H1 (cell line): ENCODE results near the gene ZNF526. TPM values are rescaled to one million over a fixed set of nuclear protein-coding genes. Genes with fewer than 3 reads are reported as not detected.

Source experiments
- CTCF ChIA-PET: fragments of 300-600 bp; sonication (Branson Sonifier 250); formaldehyde crosslinking; loops from one replicate; lab custom pipeline; 2021; ENCODE audit not compliant: partially characterized antibody; lab: Charles Lee
- POLR2A ChIA-PET: fragments of 300-600 bp; sonication (Branson Sonifier 250); formaldehyde crosslinking; loops from one replicate; lab custom pipeline; 2021; ENCODE audit warnings: inconsistent platforms; ENCODE audit not compliant: partially characterized antibody; lab: Charles Lee
- DNase-seq, 2 experiments: peaks; one replicate each; pipeline versions ENCODE4 v3.0.0 to v3.0.0-alpha.2; 2010 to 2022; ENCODE audit warnings: low spot score in 2 of 2, low read depth in 1 of 2, mixed read lengths in 1 of 2
- FAIRE-seq: peaks from 2 replicates; lab custom pipeline; 2011; peaks lifted over from hg19 to GRCh38; lab: Jason Lieb, UNC
- H2AFZ ChIP-seq: 2 replicates; pipeline ENCODE4 v1.8.1; 2012; ENCODE audit warnings: low read length, inconsistent platforms
- H2AK5ac ChIP-seq: 2 replicates; pipeline ENCODE4 v1.6.1; 2013; ENCODE audit warnings: low read depth, low read length
- H2BK120ac ChIP-seq: replicated peaks from 2 replicates; pipeline ENCODE3; 2013; ENCODE audit warnings: low read depth, low read length, inconsistent platforms
- H2BK12ac ChIP-seq: 2 replicates; pipeline ENCODE4 v1.6.1; 2013; ENCODE audit warnings: low read depth, low read length
- H2BK15ac ChIP-seq: 2 replicates; pipeline ENCODE4 v1.6.1; 2013; ENCODE audit warnings: low read length
- H2BK20ac ChIP-seq: 2 replicates; pipeline ENCODE4 v1.6.1; 2013; ENCODE audit warnings: low read length
- H2BK5ac ChIP-seq: 2 replicates; pipeline ENCODE4 v1.6.1; 2013; ENCODE audit warnings: low read depth, low read length
- H3K14ac ChIP-seq: 2 replicates; pipeline ENCODE4 v1.6.1; 2013; ENCODE audit warnings: inconsistent platforms; ENCODE audit not compliant: insufficient read length
- H3K18ac ChIP-seq: 2 replicates; pipeline ENCODE4 v1.6.1; 2013; ENCODE audit warnings: low read length; ENCODE audit errors: extremely low read depth
- H3K23ac ChIP-seq: 2 replicates; pipeline ENCODE4 v1.6.1; 2013; ENCODE audit warnings: inconsistent platforms; ENCODE audit not compliant: insufficient read length
- H3K23me2 ChIP-seq: 2 replicates; pipeline ENCODE4 v1.6.1; 2013; ENCODE audit warnings: low read depth, low read length
- H3K27ac ChIP-seq: 2 replicates; pipeline ENCODE4 v1.6.1; 2011; ENCODE audit warnings: low read depth, low read length, inconsistent platforms
- H3K27me3 ChIP-seq, 4 experiments: replicated peaks in 1 of 4; 1 replicate in 1 of 4; 2 replicates in 3 of 4; pipeline versions ENCODE4 v1.6.1 to v1.8.1; 2011 to 2013; ENCODE audit warnings: low read length in 3 of 4, mild to moderate bottlenecking in 3 of 4, inconsistent platforms in 2 of 4, mixed read lengths in 2 of 4, moderate library complexity in 1 of 4; ENCODE audit not compliant: control insufficient read depth in 3 of 4, insufficient read depth in 3 of 4; ENCODE audit errors: extremely low read depth in 1 of 4
- H3K36me3 ChIP-seq, 4 experiments: 2 replicates each; pipeline versions ENCODE4 v1.6.1 to v1.8.1; 2011 to 2013; ENCODE audit warnings: mild to moderate bottlenecking in 4 of 4, low read length in 3 of 4, moderate library complexity in 2 of 4, control low read depth in 1 of 4, inconsistent platforms in 1 of 4; ENCODE audit not compliant: insufficient read depth in 4 of 4, control insufficient read depth in 2 of 4
- H3K4ac ChIP-seq: replicated peaks from 2 replicates; pipeline ENCODE3; 2013; ENCODE audit warnings: low read length, low read depth, mixed read lengths, inconsistent platforms; ENCODE audit not compliant: insufficient read length
- H3K4me1 ChIP-seq, 4 experiments: replicated peaks in 1 of 4; 1 replicate in 1 of 4; 2 replicates in 3 of 4; pipeline versions ENCODE4 v1.6.1 to v1.8.1; 2011 to 2013; ENCODE audit warnings: low read length in 3 of 4, inconsistent platforms in 2 of 4, mixed read lengths in 1 of 4; ENCODE audit not compliant: insufficient read depth in 4 of 4, control insufficient read depth in 3 of 4
- H3K4me2 ChIP-seq, 2 experiments: 2 replicates each; pipeline versions ENCODE4 v1.6.1 to v1.8.1; 2011 to 2013; ENCODE audit warnings: low read depth in 2 of 2, low read length in 2 of 2, control low read depth in 1 of 2, inconsistent platforms in 1 of 2, mild to moderate bottlenecking in 1 of 2; ENCODE audit not compliant: insufficient read depth in 1 of 2
- H3K4me3 ChIP-seq, 4 experiments: fragments of 200-600, 300-600 bp in 1 of 4; sonication (generic), shearing (Covaris generic), sonication (Bioruptor Twin) in 1 of 4; 2 replicates each; pipeline versions ENCODE4 v1.5.1 to v1.8.1; 2011 to 2016; ENCODE audit warnings: low read length in 4 of 4, low read depth in 3 of 4, control low read depth in 2 of 4, inconsistent platforms in 2 of 4, mild to moderate bottlenecking in 2 of 4, mixed read lengths in 1 of 4, moderate library complexity in 1 of 4; ENCODE audit not compliant: insufficient read depth in 2 of 4; ENCODE audit errors: extremely low read depth in 1 of 4
- H3K56ac ChIP-seq: replicated peaks from 2 replicates; pipeline ENCODE3; 2013; ENCODE audit warnings: low read depth, mild to moderate bottlenecking, mixed read lengths, low read length, inconsistent platforms; ENCODE audit not compliant: insufficient read length
- H3K79me1 ChIP-seq: 2 replicates; pipeline ENCODE4 v1.6.1; 2013; ENCODE audit warnings: low read depth, low read length, control low read depth
- H3K79me2 ChIP-seq, 2 experiments: 2 replicates each; pipeline versions ENCODE4 v1.6.1 to v1.8.1; 2012 to 2013; ENCODE audit warnings: low read length in 2 of 2, mild to moderate bottlenecking in 2 of 2, inconsistent platforms in 1 of 2; ENCODE audit not compliant: insufficient read depth in 2 of 2, control insufficient read depth in 1 of 2
- H3K9ac ChIP-seq, 4 experiments: replicated peaks in 1 of 4; 1 replicate in 1 of 4; 2 replicates in 3 of 4; pipeline versions ENCODE4 v1.6.1 to v1.8.1; 2011 to 2013; ENCODE audit warnings: low read depth in 3 of 4, low read length in 3 of 4, control low read depth in 2 of 4, mild to moderate bottlenecking in 2 of 4, moderate library complexity in 2 of 4, inconsistent platforms in 1 of 4; ENCODE audit errors: extremely low read depth in 1 of 4
- H3K9me3 ChIP-seq, 2 experiments: 2 replicates each; pipeline versions ENCODE4 v1.6.1 to v1.8.1; 2012 to 2013; ENCODE audit warnings: mild to moderate bottlenecking in 2 of 2, moderate library complexity in 2 of 2, control low read depth in 1 of 2, inconsistent platforms in 1 of 2, low read depth in 1 of 2, low read length in 1 of 2, mixed read lengths in 1 of 2; ENCODE audit not compliant: insufficient read depth in 2 of 2
- H4K20me1 ChIP-seq, 2 experiments: replicated peaks in 1 of 2; 2 replicates each; pipeline versions ENCODE3 to v1.8.1; 2011 to 2013; ENCODE audit warnings: inconsistent platforms in 2 of 2, low read length in 2 of 2, mild to moderate bottlenecking in 1 of 2; ENCODE audit not compliant: insufficient read depth in 2 of 2, control insufficient read depth in 1 of 2
- H4K5ac ChIP-seq: 2 replicates; pipeline ENCODE4 v1.6.1; 2013; ENCODE audit warnings: low read length, low read depth, mixed read lengths, inconsistent platforms; ENCODE audit not compliant: insufficient read length
- H4K8ac ChIP-seq: 2 replicates; pipeline ENCODE4 v1.8.0; 2013; ENCODE audit warnings: mild to moderate bottlenecking, moderate library complexity, low read length, inconsistent platforms; ENCODE audit not compliant: insufficient read depth; ENCODE audit errors: extremely low read depth
- H4K91ac ChIP-seq: replicated peaks from 2 replicates; pipeline ENCODE3; 2013; ENCODE audit warnings: low read length, mixed read lengths, inconsistent platforms; ENCODE audit not compliant: insufficient read length
- BCL11A ChIP-seq, 2 experiments: IDR thresholded peaks; one replicate each; pipeline ENCODE4 v1.6.1; 2011; ENCODE audit warnings: low read depth in 2 of 2, low read length in 2 of 2, mild to moderate bottlenecking in 2 of 2
- CEBPB ChIP-seq: IDR thresholded peaks from 2 replicates; pipeline ENCODE4 v1.6.1; 2012; ENCODE audit warnings: low read depth, low read length
- CTBP2 ChIP-seq: IDR thresholded peaks from 2 replicates; pipeline ENCODE4 v1.7.0; 2011; ENCODE audit warnings: borderline replicate concordance, mild to moderate bottlenecking, moderate library complexity, mixed read lengths, low read length; ENCODE audit not compliant: insufficient read depth, insufficient read length
- EP300 ChIP-seq, 2 experiments: IDR thresholded peaks; 1 replicate in 1 of 2; 2 replicates in 1 of 2; pipeline ENCODE4 v1.6.1; 2011 to 2012; ENCODE audit warnings: low read depth in 2 of 2, low read length in 2 of 2, mild to moderate bottlenecking in 2 of 2, borderline replicate concordance in 1 of 2, inconsistent platforms in 1 of 2, moderate library complexity in 1 of 2
- FOSL1 ChIP-seq: IDR thresholded peaks from 2 replicates; pipeline ENCODE4 v1.6.1; 2011; ENCODE audit warnings: mild to moderate bottlenecking, low read depth, low read length, moderate library complexity; ENCODE audit not compliant: insufficient read depth
- GABPA ChIP-seq: IDR thresholded peaks from 2 replicates; pipeline ENCODE4 v1.6.1; 2011; ENCODE audit warnings: mild to moderate bottlenecking, low read length, moderate library complexity, borderline replicate concordance; ENCODE audit not compliant: insufficient read depth
- HDAC2 ChIP-seq, 2 experiments: fragments of 300-600 bp in 1 of 2; sonication (generic) in 1 of 2; IDR thresholded peaks; 2 replicates each; pipeline ENCODE4 v1.6.1; 2011 to 2012; ENCODE audit warnings: low read depth in 2 of 2, low read length in 2 of 2, mild to moderate bottlenecking in 2 of 2, moderate library complexity in 2 of 2, borderline replicate concordance in 1 of 2, inconsistent platforms in 1 of 2
- KDM5A ChIP-seq: fragments of 200-600 bp; IDR thresholded peaks from 2 replicates; pipeline ENCODE4 v1.7.1; 2012; ENCODE audit warnings: mild to moderate bottlenecking, low read length, inconsistent platforms, mixed read lengths
- MAX ChIP-seq: IDR thresholded peaks from 2 replicates; pipeline ENCODE4 v1.6.1; 2012; ENCODE audit warnings: inconsistent platforms
- RXRA ChIP-seq: IDR thresholded peaks from 2 replicates; pipeline ENCODE4 v1.6.1; 2011; ENCODE audit warnings: low read depth, mild to moderate bottlenecking, low read length, moderate library complexity; ENCODE audit not compliant: insufficient read depth
- SP1 ChIP-seq: IDR thresholded peaks from 2 replicates; pipeline ENCODE4 v1.6.1; 2011; ENCODE audit warnings: low read depth, low read length
- TAF1 ChIP-seq: IDR thresholded peaks from 2 replicates; pipeline ENCODE4 v1.6.1; 2011; ENCODE audit warnings: mild to moderate bottlenecking, low read depth, low read length
- TEAD4 ChIP-seq: IDR thresholded peaks from 2 replicates; pipeline ENCODE4 v1.6.1; 2012; ENCODE audit warnings: low read depth, low read length, inconsistent platforms, mixed read lengths
- ZNF274 ChIP-seq: IDR thresholded peaks from 2 replicates; pipeline ENCODE4 v1.7.0; 2012; ENCODE audit warnings: low read length, borderline replicate concordance; ENCODE audit errors: extremely low read depth
- WGBS, 2 experiments: shearing (Covaris generic) in 1 of 2; methylation state at CpG; one replicate each; pipeline versions ENCODE4 v1.1.6 to v1.1.7; 2013 to 2015; ENCODE audit warnings: low lambda C conversion rate in 2 of 2, mixed read lengths in 2 of 2, inconsistent platforms in 1 of 2, low coverage in 1 of 2, missing lambda C conversion rate in 1 of 2; ENCODE audit not compliant: insufficient replicate concordance in 2 of 2, insufficient coverage in 1 of 2, insufficient read length in 1 of 2; ENCODE audit errors: extremely low coverage in 1 of 2, missing lambda C conversion rate in 1 of 2; 5-methylcytosine and 5-hydroxymethylcytosine counted together
- polyA plus RNA-seq, 7 experiments: library from polyadenylated mRNA; depleted of rRNA in 3 of 7; stranded (reverse) in 5 of 7; unstranded in 2 of 7; fragments of >200 nt in 5 of 7; fragments of 200-250 nt in 2 of 7; gene quantifications; 1 replicate in 5 of 7; 2 replicates in 1 of 7; 4 replicates in 1 of 7; pipeline versions ENCODE4 v1.2.1 to v1.2.3, GENCODE V29; 2011 to 2013; ENCODE audit warnings: missing spikeins in 2 of 7, mixed read lengths in 2 of 7
- total RNA-seq: library from RNA; stranded (reverse); fragmentation: NEBNext Ultra II Directional; extraction: Animal tissue kit (Norgen Biotek cat#: 25700); gene quantifications from 2 replicates; pipeline ENCODE4 v1.2.1, GENCODE V29; 2021

Gene ZNF526
- total and polyA plus RNA-seq, 2 of the 8 experiments (the other 6 are each of a cell fraction or from before 2014, with no cell fraction given), result 8.4 to 14.1 TPM

GRCh38 chr19:42191330-42191729 is 28.8 kb upstream of the ZNF526 start:
- Histone ChIP-seq H3K23me2 (no peaks in the 10 kb centered on the region), H3K27ac (no peak overlapping the region), H3K9ac (no peak overlapping the region), H3K4ac (no peak overlapping the region), H4K20me1 (no peaks in the 10 kb centered on the region), H3K14ac (no peak overlapping the region), H4K91ac (no peak overlapping the region), H3K18ac (no peak overlapping the region), H3K79me2 (no peaks in the 10 kb centered on the region), H2BK120ac (no peak overlapping the region), H4K5ac (no peak overlapping the region), H2AFZ (no peak overlapping the region), H3K36me3 (no peaks in the 10 kb centered on the region), H3K9me3 (peaks cover 2 to 6% of the 10 kb centered on the region in 2 experiments; a peak in 1 of 4 replicates), H2BK20ac (no peak overlapping the region), H4K8ac (no peak overlapping the region), H3K56ac (no peak overlapping the region), H3K4me2 (no peak overlapping the region), H2BK5ac (no peak overlapping the region), H3K23ac (no peak overlapping the region), H3K4me3 (no peak overlapping the region), H3K4me1 (peaks cover 0 to 2% (median under 1%) of the 10 kb centered on the region in 4 experiments; a peak in 2 of 7 replicates), H3K79me1 (no peaks in the 10 kb centered on the region), H3K27me3 (peaks cover 0 to 3% (median 0%) of the 10 kb centered on the region in 4 experiments; a peak in 2 of 7 replicates), H2BK15ac (no peak overlapping the region; the same call in 1 of the 2 replicates), H2AK5ac (no peak overlapping the region), H2BK12ac (no peak overlapping the region)
- POLR2A ChIA-PET, result no interaction called here
- 91% methylated on average over 1 of the region's 1 CpG; no CpG with 5 or more reads in 1 of the 2 experiments for WGBS, 2 experiments
- CTCF ChIA-PET, result interaction anchor here (0.6 to 2.2 kb wide), 8 partner anchors 9 to 131 kb away, joined by 3 to 5 read pairs (median 4); no protein-coding TSS in a partner anchor
- FAIRE-seq (no peak), DNase-seq (no peak)
- TF ChIP-seq RXRA (no peak), GABPA (no peak), SP1 (no peak), KDM5A (no peak), CTBP2 (no peak), MAX (no peak), TAF1 (no peak), HDAC2 (IDR thresholded peaks at IDR 0.05; ENCODE audit: borderline replicate concordance in 1 of 2, low read depth in 2 of 2, low read length in 2 of 2) (no peak), CEBPB (no peak), TEAD4 (no peak), EP300 (IDR thresholded peaks at IDR 0.05; ENCODE audit: borderline replicate concordance in 1 of 2, low read depth in 2 of 2, low read length in 2 of 2) (no peak), ZNF274 (no peak), FOSL1 (no peak), BCL11A (IDR thresholded peaks at IDR 0.05; ENCODE audit: low read depth in 2 of 2, low read length in 2 of 2) (no peak)
